GM19238 (cell line): Measurements from ENCODE around the gene DUSP10.

ENCODE experiments used
- DNase-seq: peaks from one replicate; pipeline ENCODE4 v3.0.0; 2011; ENCODE audit warnings: low spot score; ENCODE audit not compliant: insufficient read length

The DUSP10 gene

DNA sequence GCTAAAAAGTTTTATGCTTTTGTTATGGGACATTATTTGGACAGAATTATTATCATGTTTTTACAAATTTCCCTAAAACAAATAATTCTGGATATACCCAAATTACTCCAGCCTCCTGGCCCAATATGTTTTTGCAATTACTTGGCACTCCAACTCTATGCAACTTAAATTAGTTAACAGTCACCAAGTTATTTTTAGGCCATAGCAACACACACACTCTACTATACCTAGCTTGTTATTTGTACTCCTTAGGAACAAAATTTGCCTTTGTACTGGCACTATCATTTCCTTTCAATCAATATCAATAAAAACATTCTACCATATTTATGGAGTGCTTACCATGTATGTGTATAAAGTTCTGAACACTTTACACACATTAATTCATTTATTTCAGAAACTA, 7.7 kb downstream of the DUSP10 start:
- DNase-seq, result no peak

- DNase-seq, result no peak
These were observed 9.8 kb downstream of the DUSP10 start for GRCh38 chr1:221732052-221732451.

- DNase-seq, result no peak
These were observed 12.0 kb downstream of the DUSP10 start for GRCh38 chr1:221729771-221730330.

GRCh38 chr1:221728037-221728505, 13.8 kb downstream of the DUSP10 start:
- DNase-seq, result no peak

- DNase-seq, result no peak
These were observed 14.5 kb downstream of the DUSP10 start for GRCh38 chr1:221727146-221728036.

DNA sequence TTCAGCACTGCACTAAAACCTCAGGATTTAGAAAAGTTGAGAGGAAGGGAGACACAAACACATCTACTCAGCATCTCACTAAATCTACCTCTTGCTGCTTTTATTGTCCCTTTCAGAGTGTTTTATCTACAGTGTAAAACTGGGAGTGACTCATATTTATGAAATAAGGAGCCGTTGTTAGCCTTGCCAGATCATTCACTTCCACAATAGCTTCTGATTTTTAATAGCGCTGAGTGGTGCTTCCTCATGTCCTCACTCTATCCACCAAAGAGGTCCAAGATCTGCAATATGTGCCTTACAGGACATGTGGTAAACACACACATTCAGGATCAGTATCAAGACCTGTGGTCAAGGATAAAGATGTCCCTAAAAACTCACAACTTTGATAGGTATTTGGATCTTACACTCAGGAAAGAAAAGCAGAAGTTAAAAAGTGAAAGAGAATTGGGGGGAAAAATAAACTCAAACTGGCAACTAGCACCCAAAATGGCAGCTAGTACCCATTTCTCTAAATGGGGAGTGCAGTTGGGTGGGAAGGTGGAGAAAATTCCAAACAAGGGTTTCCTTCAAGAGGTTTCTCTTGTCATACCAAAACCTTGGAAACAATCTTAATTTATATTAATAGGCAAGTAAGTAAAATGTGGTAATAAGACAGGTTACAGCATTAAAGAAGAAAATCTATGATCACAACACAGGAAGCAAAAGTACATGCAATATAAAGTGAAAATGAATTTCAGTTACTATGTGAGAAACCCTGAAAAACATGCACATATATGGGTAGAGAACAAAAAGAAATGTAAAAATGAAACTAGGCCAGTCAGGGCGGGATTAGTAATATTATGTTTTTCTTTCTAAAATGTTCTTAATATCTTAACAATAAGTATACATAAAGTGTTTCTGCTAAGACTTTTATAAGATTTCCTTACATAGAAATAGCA, 15.9 kb downstream of the DUSP10 start:
- DNase-seq, result no peak

- DNase-seq, result no peak
These were observed 16.8 kb downstream of the DUSP10 start for GRCh38 chr1:221724931-221725605.

GRCh38 chr1:221723848-221724236, 18.0 kb downstream of the DUSP10 start:
- DNase-seq, result no peak

- DNase-seq, result no peak
These were observed 18.7 kb downstream of the DUSP10 start for GRCh38 chr1:221723018-221723847.

DNA sequence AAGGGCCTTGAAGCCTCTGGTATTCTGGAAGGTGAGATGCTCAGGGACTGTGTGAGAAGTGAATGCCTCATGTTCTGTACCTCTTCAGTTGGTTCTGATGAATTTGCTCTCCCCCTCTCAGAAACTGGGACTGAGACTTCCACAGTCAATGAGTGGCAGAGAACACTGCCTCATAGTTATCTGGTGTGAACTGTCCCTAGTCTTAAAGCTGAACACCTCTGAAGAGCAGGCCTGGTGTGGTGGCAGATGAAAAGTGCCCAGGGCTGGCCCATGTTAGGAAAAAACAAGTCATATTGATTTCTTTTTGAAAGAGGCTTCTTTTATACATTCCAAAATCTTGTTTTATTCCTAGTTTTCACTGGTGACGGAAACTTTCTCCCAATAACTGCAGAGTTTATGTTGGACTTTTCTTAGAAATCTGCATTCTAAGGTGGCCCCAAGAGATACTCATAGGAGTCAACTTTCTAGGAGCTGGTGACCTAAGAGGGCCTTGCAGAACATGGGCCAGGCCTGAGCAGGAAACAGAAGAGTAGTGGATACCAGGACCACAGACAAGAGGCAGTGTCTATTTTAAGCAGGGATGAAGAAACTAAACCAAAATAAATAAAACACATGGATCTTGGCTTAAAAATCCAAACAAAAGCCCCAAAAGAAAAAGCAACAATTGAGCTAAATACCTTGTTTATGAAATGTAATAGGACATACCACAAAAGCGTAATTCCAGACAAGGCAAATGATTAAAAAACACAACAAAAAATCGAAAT, 19.5 kb downstream of the DUSP10 start:
- no peak for DNase-seq

DNA sequence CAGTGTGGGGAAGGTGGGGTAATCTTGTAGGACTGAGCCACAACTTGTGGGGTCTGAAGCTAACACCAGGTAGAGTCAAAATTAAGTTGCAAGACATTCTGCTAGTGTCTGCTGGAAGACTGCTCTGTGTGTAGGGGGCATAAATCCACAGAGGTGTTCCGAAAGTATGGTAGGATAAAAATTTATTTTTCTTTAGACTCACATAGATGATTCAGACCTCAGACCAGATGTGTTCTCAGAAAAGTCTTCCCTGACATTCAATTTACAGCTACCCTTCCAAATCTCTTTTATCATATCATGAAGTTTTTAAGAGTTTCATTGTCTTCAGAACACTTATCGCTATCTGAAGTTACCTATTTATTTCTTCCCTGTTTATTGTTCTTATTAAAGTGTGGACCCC, 21.3 kb downstream of the DUSP10 start:
- no peak for DNase-seq

DNA sequence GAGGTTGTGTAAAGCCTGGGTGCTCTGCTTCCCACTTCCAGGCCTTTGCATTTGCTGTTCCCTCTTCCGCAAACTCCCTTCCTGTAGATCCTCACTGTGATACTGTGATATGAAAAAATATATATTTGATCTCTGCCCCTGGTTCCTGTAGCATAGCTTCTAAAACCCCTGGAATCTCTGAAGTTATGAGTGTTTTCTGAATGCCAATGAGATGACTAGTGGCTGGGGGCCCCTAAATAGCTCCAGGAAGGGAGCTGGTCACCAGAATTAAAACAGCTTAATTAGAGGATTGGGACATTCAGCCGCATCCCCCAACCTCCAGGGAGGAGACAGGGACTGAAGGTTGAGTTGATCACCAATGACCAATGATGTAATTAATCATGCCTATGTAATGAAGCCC, 21.9 kb downstream of the DUSP10 start:
- no peak for DNase-seq

GRCh38 chr1:221719278-221719597, 22.7 kb downstream of the DUSP10 start:
- no peak for DNase-seq

DNA sequence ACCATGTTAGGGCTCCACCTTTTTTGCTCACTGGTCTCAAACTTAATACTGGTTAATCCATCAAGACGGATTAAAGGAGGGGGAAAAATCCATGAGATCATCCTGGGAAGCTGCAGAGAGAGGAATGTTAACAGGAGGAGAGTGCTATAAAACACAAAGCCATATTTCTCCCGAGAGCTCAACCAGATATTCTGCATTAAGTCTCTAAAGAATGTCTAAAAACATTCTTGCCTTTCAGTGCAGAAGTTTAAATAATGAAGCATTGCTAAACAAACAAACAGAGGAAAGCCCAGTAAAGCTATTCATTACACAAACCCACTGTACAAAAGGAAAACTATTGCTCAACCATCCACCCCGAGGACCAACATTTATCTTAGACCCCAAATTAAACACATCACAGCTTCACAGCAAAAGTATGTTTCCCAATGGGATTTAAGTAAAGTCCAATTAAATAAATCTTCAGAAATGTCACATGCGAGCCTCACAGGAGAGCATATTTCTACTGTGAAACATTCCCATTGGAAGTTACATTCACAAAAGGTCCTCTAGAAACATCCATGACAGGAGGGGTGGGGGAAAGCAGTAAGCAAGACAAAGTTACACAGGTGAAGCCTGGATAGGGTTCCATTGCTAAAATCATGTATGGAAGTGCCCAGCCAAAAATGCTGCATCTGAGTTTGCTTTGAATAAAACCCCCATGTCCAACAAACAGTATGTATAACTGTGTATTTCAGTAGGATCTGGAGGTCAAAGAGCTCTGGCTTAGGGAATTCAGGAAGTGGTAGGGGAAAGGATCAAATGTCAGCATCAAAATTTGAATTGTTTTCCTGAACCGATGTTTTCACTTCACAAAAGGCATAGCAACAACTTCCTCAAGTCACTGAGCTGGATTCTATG, 23.3 kb downstream of the DUSP10 start:
- DNase-seq, result no peak

DNA sequence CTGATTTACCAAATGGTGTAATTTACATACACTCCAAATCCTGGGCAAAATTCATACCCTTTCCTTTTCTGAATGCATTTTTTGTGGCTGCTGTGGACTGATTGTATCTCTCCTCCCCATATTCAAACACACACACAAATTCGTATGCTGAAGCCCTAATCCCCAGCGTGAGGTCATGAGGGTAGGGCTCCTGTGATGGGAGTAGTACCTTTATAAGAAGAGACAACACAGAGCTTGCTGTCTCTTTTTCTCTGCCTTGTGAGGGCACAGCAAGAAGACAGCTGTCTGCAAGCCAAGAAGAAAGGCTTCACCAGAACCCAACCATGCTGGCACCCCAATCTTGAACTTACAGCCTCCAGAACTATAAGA, 24.4 kb downstream of the DUSP10 start:
- no peak for DNase-seq

DNA sequence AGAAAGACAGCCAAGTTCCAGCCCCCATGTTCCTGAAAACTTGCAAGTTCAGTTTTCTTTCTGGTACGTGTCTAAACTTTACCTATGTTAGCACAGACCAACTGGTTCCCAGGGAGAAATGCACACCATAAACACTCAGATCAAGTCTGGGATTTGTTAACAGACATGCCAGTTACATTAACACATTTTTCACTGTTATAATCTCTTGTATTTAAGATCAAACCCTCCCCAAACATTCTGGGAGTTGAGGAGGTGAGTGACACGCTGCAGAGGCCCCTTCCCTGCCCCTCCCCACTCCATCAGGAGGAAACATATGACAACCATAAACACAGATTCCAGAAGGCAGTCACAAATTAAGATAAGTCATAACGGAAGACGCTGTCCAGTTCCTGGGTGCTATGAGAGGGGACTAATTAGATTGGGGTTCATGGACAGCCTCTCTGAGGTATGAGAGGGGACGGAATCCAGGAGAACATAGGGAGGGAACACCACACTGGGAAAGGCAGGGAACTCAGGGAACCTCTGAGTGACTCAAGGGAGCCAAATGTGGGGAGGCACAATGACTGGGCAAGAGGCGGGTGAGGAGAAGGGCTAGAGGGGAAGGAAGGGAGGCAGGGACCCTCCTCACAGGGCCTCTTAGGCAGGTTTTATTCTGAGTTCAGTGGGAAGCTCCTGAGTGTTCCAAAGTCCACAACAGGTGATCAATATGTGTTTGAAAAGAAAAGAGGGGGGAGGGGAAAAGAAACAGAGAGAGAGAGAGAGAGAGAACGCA, 25.0 kb downstream of the DUSP10 start:
- DNase-seq, result no peak

DNA sequence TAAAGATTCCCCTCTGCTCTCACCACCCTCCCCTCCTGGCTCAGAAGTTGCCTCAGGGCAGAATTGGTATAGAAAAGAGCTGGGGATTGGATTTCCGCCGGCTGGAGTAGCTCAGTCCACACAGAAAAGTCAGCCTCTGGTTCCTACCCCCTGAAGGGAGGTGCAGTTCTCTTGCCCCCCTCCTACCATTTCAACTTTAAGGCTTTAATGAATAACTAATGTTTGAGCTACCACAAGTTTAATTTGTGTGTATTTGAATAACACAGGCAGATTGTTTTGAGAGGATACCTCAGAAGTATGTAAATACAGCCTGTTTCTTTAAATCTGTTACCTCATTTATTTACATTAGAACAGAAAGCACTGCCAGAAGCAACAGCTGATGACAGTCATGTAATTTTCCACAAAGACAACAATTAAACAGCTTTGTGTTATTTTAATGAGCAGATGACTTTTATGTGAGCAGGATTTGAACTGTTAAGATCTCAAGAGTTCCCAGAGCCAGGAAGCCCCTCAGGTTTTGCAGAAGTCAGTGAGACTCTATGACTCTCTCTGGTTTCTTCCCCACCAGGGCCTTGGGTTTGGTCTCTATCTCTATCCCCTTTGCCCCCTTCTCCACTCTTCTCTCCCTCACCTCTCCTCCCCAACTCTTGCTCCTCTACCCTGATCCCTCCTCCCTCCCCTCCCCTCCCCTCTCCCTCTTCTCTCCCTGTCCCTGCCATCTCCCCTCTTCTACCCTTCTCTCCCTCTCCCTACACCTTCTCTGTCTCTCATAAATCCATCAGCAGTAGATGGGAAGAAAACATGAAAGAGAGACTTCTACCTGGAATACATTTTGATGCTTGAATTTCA, 26.3 kb downstream of the DUSP10 start:
- DNase-seq, result no peak
